ENCODE data around the gene VPS36. TPM values are rescaled to one million over a fixed set of nuclear protein-coding genes. Genes with fewer than 3 reads are reported as not detected.

The VPS36 gene
- total and polyA plus RNA-seq, 2 of the 8 experiments (the other 6 are each of a cell fraction or from before 2014, with no cell fraction given), result 14.1 to 19.8 TPM

Small RNAs within 50 kb of the gene (small RNA-seq; reads per million reads assigned to genes)
- not detected for gene RNY4P24 (ENCODE audit: insufficient read depth)

Other genes with a start within 250 kb of the VPS36 start
- gene THSD1, start 44.5 kb downstream of the VPS36 start, total RNA-seq (2021; fragmentation: NEBNext Ultra II Directional; extraction: Animal tissue kit (Norgen Biotek cat#: 25700)), result 0.23 and 0.35 TPM in 2 replicates
- gene THSD1, start 44.5 kb downstream of the VPS36 start, polyA plus RNA-seq (2011; rRNA removed), result 0.17 and 0.22 TPM in 2 replicates
- gene CKAP2, start 4.8 kb upstream of the VPS36 start, total RNA-seq (2021; fragmentation: NEBNext Ultra II Directional; extraction: Animal tissue kit (Norgen Biotek cat#: 25700)), result 65.2 and 70.7 TPM in 2 replicates
- 5.9 and 8.3 TPM in 2 replicates for gene CKAP2, start 4.8 kb upstream of the VPS36 start, polyA plus RNA-seq (2011; rRNA removed)
- 7.3 and 8.9 TPM in 2 replicates for gene HNRNPA1L2, start 191.8 kb upstream of the VPS36 start, total RNA-seq (2021; fragmentation: NEBNext Ultra II Directional; extraction: Animal tissue kit (Norgen Biotek cat#: 25700))
- 3.1 and 3.7 TPM in 2 replicates for gene HNRNPA1L2, start 191.8 kb upstream of the VPS36 start, polyA plus RNA-seq (2011; rRNA removed)
- 99.4 and 103 TPM in 2 replicates for gene SUGT1, start 202.2 kb upstream of the VPS36 start, total RNA-seq (2021; fragmentation: NEBNext Ultra II Directional; extraction: Animal tissue kit (Norgen Biotek cat#: 25700))
- gene SUGT1, start 202.2 kb upstream of the VPS36 start, polyA plus RNA-seq (2011; rRNA removed), result 21.0 and 25.7 TPM in 2 replicates

Data from H1 (cell line).